HepG2 (cell line): ENCODE results near the gene C17orf58. TPM values are rescaled to one million over a fixed set of nuclear protein-coding genes. Genes with fewer than 3 reads are reported as not detected.

Experiments
- ATRX ChIP-seq: sonication (generic); formaldehyde crosslinking; IDR thresholded peaks from 2 replicates; pipeline ENCODE4 v1.4.0; 2020; ENCODE audit warnings: missing genetic modification reagents, borderline replicate concordance
- FOSL1 ChIP-seq: sonication (generic); formaldehyde crosslinking; IDR thresholded peaks from 2 replicates; pipeline ENCODE4 v1.9.0; 2021; ENCODE audit warnings: missing genetic modification reagents, borderline replicate concordance
- HIC2 ChIP-seq: sonication (generic); formaldehyde crosslinking; IDR thresholded peaks from 2 replicates; pipeline ENCODE4 v1.9.0; 2022; ENCODE audit warnings: low read depth, missing genetic modification reagents
- ISX ChIP-seq: sonication (generic); formaldehyde crosslinking; conservative IDR thresholded peaks from 2 replicates; pipeline ENCODE4 v1.5.0; 2020; ENCODE audit warnings: missing genetic modification reagents
- MEIS2 ChIP-seq: sonication (generic); formaldehyde crosslinking; IDR thresholded peaks from 2 replicates; pipeline ENCODE4 v1.9.0; 2021; ENCODE audit warnings: mild to moderate bottlenecking, missing genetic modification reagents
- NCOA1 ChIP-seq: sonication (generic); formaldehyde crosslinking; IDR thresholded peaks from 2 replicates; pipeline ENCODE4 v1.9.0; 2021; ENCODE audit warnings: missing genetic modification reagents
- PAWR ChIP-seq: sonication (generic); formaldehyde crosslinking; IDR thresholded peaks from 2 replicates; pipeline ENCODE4 v1.4.0; 2020; ENCODE audit warnings: missing genetic modification reagents, mild to moderate bottlenecking, borderline replicate concordance
- PRDM10 ChIP-seq: sonication (generic); formaldehyde crosslinking; IDR thresholded peaks from 2 replicates; pipeline ENCODE4 v1.4.0; 2020; ENCODE audit warnings: low read depth, missing genetic modification reagents
- SKI ChIP-seq: fragments of 450-650 bp; IDR thresholded peaks from one replicate; pipeline ENCODE4 v1.6.1; 2018; ENCODE audit warnings: mild to moderate bottlenecking; ENCODE audit not compliant: partially characterized antibody
- SPEN ChIP-seq: sonication (generic); formaldehyde crosslinking; IDR thresholded peaks from 2 replicates; pipeline ENCODE4 v1.5.1; 2020; ENCODE audit warnings: low read depth, mild to moderate bottlenecking, missing genetic modification reagents
- STAG1 ChIP-seq: sonication (generic); formaldehyde crosslinking; IDR thresholded peaks from 2 replicates; pipeline ENCODE4 v1.4.0; 2020; ENCODE audit warnings: missing genetic modification reagents
- SYNCRIP ChIP-seq: fragments of 200-400 bp; formaldehyde crosslinking; IDR thresholded peaks from 2 replicates; pipeline ENCODE4 v1.6.1; 2018; ENCODE audit warnings: mild to moderate bottlenecking, low read depth, low read length; ENCODE audit not compliant: insufficient read depth
- ZBTB14 ChIP-seq: sonication (generic); formaldehyde crosslinking; IDR thresholded peaks from 2 replicates; pipeline ENCODE4 v1.4.0; 2020; ENCODE audit warnings: missing genetic modification reagents
- ZMYM3 ChIP-seq: sonication (generic); formaldehyde crosslinking; IDR thresholded peaks from 2 replicates; pipeline ENCODE4 v1.5.1; 2020; ENCODE audit warnings: mild to moderate bottlenecking, missing genetic modification reagents
- ZNF101 ChIP-seq: sonication (generic); formaldehyde crosslinking; IDR thresholded peaks from 2 replicates; pipeline ENCODE4 v1.4.0; 2020; ENCODE audit warnings: mild to moderate bottlenecking, low read depth, missing genetic modification reagents, borderline replicate concordance
- ZNF138 ChIP-seq: sonication (generic); formaldehyde crosslinking; IDR thresholded peaks from 2 replicates; pipeline ENCODE4 v1.5.0; 2020; ENCODE audit warnings: mild to moderate bottlenecking, low read depth, missing genetic modification reagents
- ZNF253 ChIP-seq: sonication (generic); formaldehyde crosslinking; IDR thresholded peaks from 2 replicates; pipeline ENCODE4 v1.8.0; 2022; ENCODE audit warnings: mild to moderate bottlenecking, missing genetic modification reagents, borderline replicate concordance
- ZNF335 ChIP-seq: sonication (generic); formaldehyde crosslinking; IDR thresholded peaks from 2 replicates; pipeline ENCODE4 v1.4.0; 2020; ENCODE audit warnings: missing genetic modification reagents
- ZNF362 ChIP-seq: sonication (generic); formaldehyde crosslinking; IDR thresholded peaks from 2 replicates; pipeline ENCODE4 v1.4.0; 2020; ENCODE audit warnings: missing genetic modification reagents, mild to moderate bottlenecking, borderline replicate concordance
- ZNF550 ChIP-seq: sonication (generic); formaldehyde crosslinking; IDR thresholded peaks from 2 replicates; pipeline ENCODE4 v1.4.0; 2020; ENCODE audit warnings: mild to moderate bottlenecking, missing genetic modification reagents, borderline replicate concordance
- ZSCAN20 ChIP-seq: sonication (generic); formaldehyde crosslinking; IDR thresholded peaks from 2 replicates; pipeline ENCODE4 v1.4.0; 2020; ENCODE audit warnings: missing genetic modification reagents, mild to moderate bottlenecking, borderline replicate concordance
- polyA plus RNA-seq, 8 experiments: library from polyadenylated mRNA; depleted of rRNA in 3 of 8; stranded (reverse) in 7 of 8; unstranded in 1 of 8; fragments of >200 nt; fragmentation: Illumina TruSeq in 4 of 8; extraction: Trizol in 4 of 8; gene quantifications; 2 replicates each; pipeline versions ENCODE4 v1.2.1 to v1.2.3, GENCODE V29; 2011 to 2016; ENCODE audit warnings: low read depth in 4 of 8, missing spikeins in 1 of 8, mixed read lengths in 1 of 8; ENCODE audit not compliant: insufficient read depth in 1 of 8
- total RNA-seq, 5 experiments: library from RNA; depleted of rRNA; stranded (reverse); fragments of >200 nt; fragmentation: Illumina TruSeq; extraction: Trizol; gene quantifications; 2 replicates each; pipeline ENCODE4 v1.2.3, GENCODE V29; 2016; ENCODE audit warnings: low read depth in 1 of 5

The C17orf58 gene
- total and polyA plus RNA-seq, 2 of the 13 experiments (the other 11 are each of a cell fraction or from before 2014, with no cell fraction given): 15.6 to 15.8 TPM

GRCh38 chr17:68019675-68020408 is 23.6 kb upstream of the C17orf58 start (continued):
- TF ChIP-seq SKI: peak; percentile 89
- TF ChIP-seq MEIS2 (CRISPR knock-in tag): peak; percentile 93
- TF ChIP-seq FOSL1 (CRISPR knock-in tag): no peak
- no peak for TF ChIP-seq ZNF101 (CRISPR knock-in tag)
- no peak for TF ChIP-seq ATRX
- peak; percentile 90 for TF ChIP-seq SPEN (CRISPR knock-in tag)
- peak; percentile 95 for TF ChIP-seq ISX
- TF ChIP-seq ZNF362 (CRISPR knock-in tag): peak; percentile 81; the same call in 1 of the 2 replicates
- no peak for TF ChIP-seq SYNCRIP
- TF ChIP-seq PAWR (CRISPR knock-in tag): no peak
- peak; percentile 87; the same call in 1 of the 2 replicates for TF ChIP-seq ZNF550
- TF ChIP-seq HIC2 (CRISPR knock-in tag): 0 out of 2 replicates have a peak, but pooled peaks have one; percentile 4
- TF ChIP-seq ZNF138 (CRISPR knock-in tag): peak; percentile 89; the same call in 1 of the 2 replicates
- no peak; the same call in 1 of the 2 replicates for TF ChIP-seq STAG1 (CRISPR knock-in tag)
- TF ChIP-seq ZMYM3 (CRISPR knock-in tag): peak; percentile 87; the same call in 1 of the 2 replicates
- TF ChIP-seq ZNF335 (CRISPR knock-in tag): peak; percentile 86
- 0 out of 2 replicates have a peak, but pooled peaks have one; percentile 38 for TF ChIP-seq ZNF253 (CRISPR knock-in tag)
- peak; percentile 99 for TF ChIP-seq ZBTB14 (CRISPR knock-in tag)
- peak; percentile 77; the same call in 1 of the 2 replicates for TF ChIP-seq PRDM10
- TF ChIP-seq ZSCAN20 (CRISPR knock-in tag): peak; percentile 86
- TF ChIP-seq NCOA1 (CRISPR knock-in tag): peak; percentile 98
